Endothelial cell of umbilical vein (primary cell): ENCODE data around the gene KLHL11. TPM values are rescaled to one million over a fixed set of nuclear protein-coding genes. Genes with fewer than 3 reads are reported as not detected.

Experiments used
- BruUV-seq: library from RNA; stranded (reverse); fragments of 400-500 nt; replicated peaks from 2 replicates; lab custom pipeline; 2021; lab: Mats Ljungman, UMichigan
- CTCF ChIA-PET: fragments of 300-600, 350-600 bp; sonication (Branson Sonifier 250); formaldehyde crosslinking; loops from one replicate; lab custom pipeline; 2021; ENCODE audit warnings: antibody characterized with exemption, inconsistent platforms; lab: Charles Lee
- POLR2A ChIA-PET: fragments of 300-600, 350-600 bp; sonication (Branson Sonifier 250); formaldehyde crosslinking; loops from one replicate; lab custom pipeline; 2021; ENCODE audit warnings: antibody characterized with exemption, inconsistent platforms; lab: Charles Lee
- DNase-seq: peaks from one replicate; pipeline ENCODE4 v3.0.0-alpha.2; 2011; ENCODE audit warnings: low read depth, low spot score
- FAIRE-seq: peaks from 2 replicates; lab custom pipeline; 2011; peaks lifted over from hg19 to GRCh38; lab: Jason Lieb, UNC
- H2AFZ ChIP-seq: 2 replicates; pipeline ENCODE4 v1.6.0; 2012; ENCODE audit warnings: low read depth, low read length, control low read depth, inconsistent platforms
- H3K27ac ChIP-seq: 2 replicates; pipeline ENCODE4 v1.5.1; 2011; ENCODE audit warnings: low read depth, mild to moderate bottlenecking, control low read depth, low read length, moderate library complexity; ENCODE audit not compliant: insufficient read depth
- H3K27me3 ChIP-seq, 2 experiments: 2 replicates each; pipeline versions ENCODE4 v1.6.0 to v1.6.1; 2011; ENCODE audit warnings: low read length in 2 of 2, mixed read lengths in 1 of 2; ENCODE audit not compliant: control insufficient read depth in 2 of 2, insufficient read depth in 2 of 2
- H3K36me3 ChIP-seq, 2 experiments: 2 replicates in 1 of 2; 3 replicates in 1 of 2; pipeline ENCODE4 v1.5.1; 2011; ENCODE audit warnings: low read length in 2 of 2, mild to moderate bottlenecking in 1 of 2, moderate library complexity in 1 of 2; ENCODE audit not compliant: control insufficient read depth in 2 of 2, insufficient read depth in 2 of 2; ENCODE audit errors: extremely low read depth in 1 of 2
- H3K4me1 ChIP-seq: 3 replicates; pipeline ENCODE4 v1.5.1; 2011; ENCODE audit warnings: mild to moderate bottlenecking, low read length; ENCODE audit not compliant: control insufficient read depth, insufficient read depth; ENCODE audit errors: extremely low read depth
- H3K4me2 ChIP-seq: 2 replicates; pipeline ENCODE4 v1.6.1; 2011; ENCODE audit warnings: low read length, control low read depth, mixed read lengths; ENCODE audit not compliant: insufficient read depth
- H3K4me3 ChIP-seq, 3 experiments: fragments of 200-600 bp in 1 of 3; sonication (generic), shearing (Covaris generic) in 1 of 3; replicated peaks in 1 of 3; 2 replicates each; pipeline ENCODE4 v1.5.1; 2011 to 2016; ENCODE audit warnings: control low read depth in 3 of 3, low read length in 3 of 3, mild to moderate bottlenecking in 2 of 3, inconsistent platforms in 1 of 3, low read depth in 1 of 3, moderate library complexity in 1 of 3; ENCODE audit not compliant: insufficient read depth in 1 of 3
- H3K79me2 ChIP-seq: 2 replicates; pipeline ENCODE4 v1.6.0; 2012; ENCODE audit warnings: low read length, inconsistent platforms; ENCODE audit not compliant: control insufficient read depth, insufficient read depth
- H3K9ac ChIP-seq: replicated peaks from 2 replicates; pipeline ENCODE3; 2011; ENCODE audit warnings: low read length, control low read depth; ENCODE audit not compliant: insufficient read depth; ENCODE audit errors: extremely low read depth
- H3K9me1 ChIP-seq: replicated peaks from 3 replicates; pipeline ENCODE4 v1.6.0; 2011; ENCODE audit warnings: mild to moderate bottlenecking, low read length; ENCODE audit not compliant: control insufficient read depth, insufficient read depth; ENCODE audit errors: extremely low read depth
- H3K9me3 ChIP-seq: replicated peaks from 2 replicates; pipeline ENCODE4 v1.5.1; 2012; ENCODE audit warnings: low read length, inconsistent platforms; ENCODE audit not compliant: control insufficient read depth, insufficient read depth
- H4K20me1 ChIP-seq: replicated peaks from 2 replicates; pipeline ENCODE3; 2011; ENCODE audit warnings: mild to moderate bottlenecking, low read length; ENCODE audit not compliant: control insufficient read depth, insufficient read depth; ENCODE audit errors: extremely low read depth
- EZH2 ChIP-seq: IDR thresholded peaks from 2 replicates; pipeline ENCODE4 v1.6.1; 2012; ENCODE audit warnings: borderline replicate concordance, low read depth, mild to moderate bottlenecking, moderate library complexity, low read length, inconsistent platforms; ENCODE audit not compliant: severe bottlenecking
- FOS ChIP-seq: IDR thresholded peaks from 2 replicates; pipeline ENCODE4 v1.6.1; 2011; ENCODE audit warnings: mild to moderate bottlenecking, low read length, moderate library complexity, borderline replicate concordance; ENCODE audit not compliant: insufficient read depth
- GATA2 ChIP-seq: IDR thresholded peaks from 2 replicates; pipeline ENCODE4 v1.7.0; 2011; ENCODE audit warnings: low read depth, mild to moderate bottlenecking, moderate library complexity, mixed read lengths, low read length; ENCODE audit not compliant: insufficient read length, insufficient read depth
- JUN ChIP-seq: IDR thresholded peaks from 2 replicates; pipeline ENCODE4 v1.6.1; 2011; ENCODE audit warnings: borderline replicate concordance, low read depth; ENCODE audit not compliant: insufficient read length, insufficient read depth
- MYC ChIP-seq: IDR thresholded peaks from one replicate; pipeline ENCODE4 v1.6.1; 2011; ENCODE audit warnings: mild to moderate bottlenecking, low read depth, low read length
- POLR2A ChIP-seq: IDR thresholded peaks from 2 replicates; pipeline ENCODE4 v1.6.1; 2012; ENCODE audit warnings: low read depth, mild to moderate bottlenecking, control low read depth, low read length
- POLR2AphosphoS5 ChIP-seq: IDR thresholded peaks from 2 replicates; pipeline ENCODE4 v1.6.1; 2012; ENCODE audit warnings: low read depth, mild to moderate bottlenecking, control low read depth, low read length, moderate library complexity; ENCODE audit not compliant: insufficient read depth
- dilution Hi-C: fragments of 300-500 bp; cut with MboI; formaldehyde crosslinking; loops from one replicate; pipeline ENCODE4 v1.15.0; 2019; ENCODE audit warnings: low sequenced_read_pairs; ENCODE audit not compliant: extremely low pct_ligation_motif_present
- intact Hi-C: fragments of 100-400 bp; cut with micrococcal nuclease; formaldehyde crosslinking; loops from one replicate; pipeline ENCODE4 v1.10.0; 2022
- polyA plus RNA-seq, 4 experiments: library from polyadenylated mRNA; depleted of rRNA in 3 of 4; stranded (reverse) in 3 of 4; unstranded in 1 of 4; fragments of >200 nt; gene quantifications; 2 replicates each; pipeline versions ENCODE4 v1.2.1 to v1.2.3, GENCODE V29; 2011 to 2012; ENCODE audit warnings: missing spikeins in 1 of 4
- total RNA-seq: library from RNA; stranded (reverse); gene quantifications from 2 replicates; pipeline ENCODE4 v1.2.3, GENCODE V29; 2021
- TF ChIP-seq, protein P1 (sequence below), 2 donors: IDR thresholded peaks; 1 replicate in 1 of 2; 2 replicates in 1 of 2; pipeline ENCODE4 v1.5.1; 2011; ENCODE audit warnings: low read length in 2 of 2, mild to moderate bottlenecking in 2 of 2, moderate library complexity in 2 of 2, control low read depth in 1 of 2, inconsistent platforms in 1 of 2, low read depth in 1 of 2; ENCODE audit not compliant: insufficient read depth in 1 of 2; ENCODE audit errors: extremely low read depth in 1 of 2

KLHL11 gene
- total and polyA plus RNA-seq, 2 donors (not counting 3 experiments of a cell fraction or from before 2014, with no cell fraction given), result 3.1 to 11.0 TPM

DNA sequence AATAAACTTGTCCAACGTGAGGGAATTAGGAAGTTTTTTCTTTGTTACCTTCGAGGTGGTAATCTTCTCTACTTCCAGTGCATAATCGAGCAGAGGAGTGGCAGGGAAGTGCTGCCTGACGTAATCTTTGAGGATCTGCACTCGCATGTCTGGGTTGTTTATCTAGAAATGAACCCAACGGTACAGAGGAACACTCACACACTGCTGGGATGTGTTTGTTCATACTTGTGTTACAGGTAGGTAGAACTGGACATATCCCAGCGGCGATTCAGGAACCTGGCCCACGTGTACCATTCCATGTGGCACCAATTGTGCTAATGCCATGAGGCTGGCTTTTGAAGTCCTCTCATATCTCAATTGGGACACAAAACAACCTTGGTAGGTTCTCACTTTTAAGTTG lies 4.2 kb upstream of the KLHL11 start:
- intact Hi-C loops (no loop called here), dilution Hi-C loops (no loop called here)
- Histone ChIP-seq H3K27me3 (no peaks in the 10 kb centered on the region), H3K4me1 (peaks cover under 1% of the 10 kb centered on the region), H3K9me1 (no peaks in the 10 kb centered on the region), H3K4me2 (no peak overlapping the region), H4K20me1 (no peaks in the 10 kb centered on the region), H3K27ac (no peak overlapping the region), H3K4me3 (no peak overlapping the region), H3K36me3 (peaks cover 35 to 41% of the 10 kb centered on the region in 2 experiments), H3K9me3 (no peaks in the 10 kb centered on the region), H2AFZ (no peak overlapping the region), H3K9ac (no peak overlapping the region), H3K79me2 (peaks cover 3% of the 10 kb centered on the region)
- CTCF ChIA-PET, result no interaction called here
- POLR2A ChIA-PET, result no interaction called here
- DNase-seq, result no peak
- no peak for TF ChIP-seq GATA2
- TF ChIP-seq MYC, result no peak
- TF ChIP-seq POLR2A, result no peak
- no peak for FAIRE-seq
- no TSS peak for BruUV-seq

DNA sequence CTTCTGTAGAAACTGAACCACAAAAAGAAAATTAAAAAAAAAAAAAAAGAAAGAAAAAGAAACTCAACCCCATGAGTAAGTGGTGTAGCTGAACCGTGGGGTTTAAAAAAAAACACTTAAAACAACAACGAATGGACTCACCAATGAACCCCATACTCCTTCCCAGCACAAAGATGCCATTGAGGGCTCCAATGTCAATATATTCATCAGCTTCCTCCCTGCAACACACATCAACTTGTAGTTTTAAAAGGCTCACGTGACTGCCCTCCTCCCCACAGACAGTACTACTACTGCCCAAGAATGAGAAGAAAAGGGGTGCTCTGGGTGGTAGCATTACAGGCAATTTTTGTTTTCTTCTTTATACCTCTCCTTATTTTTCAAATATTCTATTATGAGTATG lies 3.3 kb upstream of the KLHL11 start:
- dilution Hi-C loops, result no loop called here
- intact Hi-C loops, result no loop called here

More for the DNA sequence above, 3.3 kb upstream of the KLHL11 start:
- BruUV-seq, result no TSS peak
- H4K20me1 ChIP-seq, result no peaks in the 10 kb centered on the region
- H3K27ac ChIP-seq, result no peak overlapping the region
- ChIA-PET POLR2A (no interaction called here), CTCF (no interaction called here)
- DNase-seq (no peak), FAIRE-seq (no peak)
- H3K4me3 ChIP-seq, result no peak overlapping the region
- H3K9ac ChIP-seq, result no peak overlapping the region
- TF ChIP-seq POLR2A (no peak), POLR2AphosphoS5 (no peak), MYC (no peak), FOS (no peak), EZH2 (no peak), GATA2 (no peak), JUN (no peak)
- TF ChIP-seq, protein P1, sequence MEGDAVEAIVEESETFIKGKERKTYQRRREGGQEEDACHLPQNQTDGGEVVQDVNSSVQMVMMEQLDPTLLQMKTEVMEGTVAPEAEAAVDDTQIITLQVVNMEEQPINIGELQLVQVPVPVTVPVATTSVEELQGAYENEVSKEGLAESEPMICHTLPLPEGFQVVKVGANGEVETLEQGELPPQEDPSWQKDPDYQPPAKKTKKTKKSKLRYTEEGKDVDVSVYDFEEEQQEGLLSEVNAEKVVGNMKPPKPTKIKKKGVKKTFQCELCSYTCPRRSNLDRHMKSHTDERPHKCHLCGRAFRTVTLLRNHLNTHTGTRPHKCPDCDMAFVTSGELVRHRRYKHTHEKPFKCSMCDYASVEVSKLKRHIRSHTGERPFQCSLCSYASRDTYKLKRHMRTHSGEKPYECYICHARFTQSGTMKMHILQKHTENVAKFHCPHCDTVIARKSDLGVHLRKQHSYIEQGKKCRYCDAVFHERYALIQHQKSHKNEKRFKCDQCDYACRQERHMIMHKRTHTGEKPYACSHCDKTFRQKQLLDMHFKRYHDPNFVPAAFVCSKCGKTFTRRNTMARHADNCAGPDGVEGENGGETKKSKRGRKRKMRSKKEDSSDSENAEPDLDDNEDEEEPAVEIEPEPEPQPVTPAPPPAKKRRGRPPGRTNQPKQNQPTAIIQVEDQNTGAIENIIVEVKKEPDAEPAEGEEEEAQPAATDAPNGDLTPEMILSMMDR (IDR thresholded peaks at IDR 0.05; ENCODE audit: extremely low read depth in 1 of 2, insufficient read depth in 1 of 2, low read depth in 1 of 2, low read length in 2 of 2), result no peak
- no peak overlapping the region for H2AFZ ChIP-seq
- no peaks in the 10 kb centered on the region for H3K9me1 ChIP-seq
- H3K79me2 ChIP-seq, result peaks cover 11% of the 10 kb centered on the region
- peaks cover 9% of the 10 kb centered on the region for H3K4me1 ChIP-seq
- H3K36me3 ChIP-seq, result peaks cover 31 to 34% of the 10 kb centered on the region in 2 experiments
- H3K27me3 ChIP-seq, result no peaks in the 10 kb centered on the region
- H3K9me3 ChIP-seq, result no peaks in the 10 kb centered on the region
- H3K4me2 ChIP-seq, result no peak overlapping the region
